K562 (cell line): Measurements from ENCODE around the gene HPS3. TPM values are rescaled to one million over a fixed set of nuclear protein-coding genes. Genes with fewer than 3 reads are reported as not detected.

Experiments used
- BRD9 ChIP-seq: fragments of 450-650 bp; IDR thresholded peaks from 2 replicates; pipeline ENCODE4 v1.6.1; 2018; ENCODE audit warnings: low read depth; ENCODE audit not compliant: partially characterized antibody
- CHCHD3 ChIP-seq: fragments of 250-450 bp; sonication (Bioruptor Pico); IDR thresholded peaks from 2 replicates; pipeline ENCODE4 v2.1.2; 2022; ENCODE audit warnings: mild to moderate bottlenecking
- FOXJ2 ChIP-seq: fragments of 200-800 bp; sonication (Bioruptor generic); IDR thresholded peaks from 2 replicates; pipeline ENCODE4 v1.6.1; 2016; ENCODE audit warnings: missing genetic modification characterization, missing compliant biosample characterization
- GATAD2B ChIP-seq: fragments of 450-650 bp; IDR thresholded peaks from 2 replicates; pipeline ENCODE4 v1.6.1; 2017; ENCODE audit warnings: mild to moderate bottlenecking, borderline replicate concordance
- KLF13 ChIP-seq: fragments of 450-650 bp; IDR thresholded peaks from 2 replicates; pipeline ENCODE4 v1.6.1; 2016; ENCODE audit warnings: missing genetic modification characterization, low read depth, mild to moderate bottlenecking, missing compliant biosample characterization, moderate library complexity, borderline replicate concordance
- MYC ChIP-seq, 2 experiments: fragments of 250-450 bp in 1 of 2; sonication (Bioruptor Pico) in 1 of 2; IDR thresholded peaks; 2 replicates each; pipeline versions ENCODE4 v1.5.1 to v1.6.1; 2012 to 2021; ENCODE audit warnings: low read depth in 2 of 2, borderline replicate concordance in 1 of 2, improper control_type of control experiment in 1 of 2, low read length in 1 of 2, mild to moderate bottlenecking in 1 of 2, moderate library complexity in 1 of 2
- RBFOX2 ChIP-seq: fragments of 200-400 bp; formaldehyde crosslinking; IDR thresholded peaks from 2 replicates; pipeline ENCODE4 v1.6.1; 2017; ENCODE audit warnings: low read depth, mild to moderate bottlenecking, low read length, moderate library complexity
- SMARCC2 ChIP-seq: fragments of 450-650 bp; IDR thresholded peaks from 2 replicates; pipeline ENCODE4 v1.6.1; 2017; ENCODE audit warnings: antibody characterized with exemption, moderate library complexity, mild to moderate bottlenecking, low read depth
- SP1 ChIP-seq: sonication (generic); formaldehyde crosslinking; IDR thresholded peaks from 2 replicates; pipeline ENCODE4 v1.8.1; 2022; ENCODE audit warnings: mild to moderate bottlenecking, missing genetic modification reagents
- SPI1 ChIP-seq: IDR thresholded peaks from 2 replicates; pipeline ENCODE4 v1.6.1; 2011; ENCODE audit warnings: low read depth, low read length, control low read depth, borderline replicate concordance
- TBP ChIP-seq: optimal IDR thresholded peaks from 2 replicates; pipeline ENCODE3; 2011; ENCODE audit warnings: low read depth, low read length, improper control_type of control experiment
- ZNF134 ChIP-seq: fragments of 250-450 bp; sonication (Bioruptor Pico); conservative IDR thresholded peaks from 2 replicates; pipeline ENCODE4 v1.4.0; 2020
- ZNF140 ChIP-seq: fragments of 250-450 bp; sonication (Bioruptor Pico); IDR thresholded peaks from 2 replicates; pipeline ENCODE4 v1.8.0; 2021; ENCODE audit warnings: moderate library complexity, mild to moderate bottlenecking, inconsistent platforms
- ZNF57 ChIP-seq: fragments of 450-650 bp; formaldehyde crosslinking; IDR thresholded peaks from 2 replicates; pipeline ENCODE4 v1.4.0; 2020; ENCODE audit warnings: mild to moderate bottlenecking, moderate library complexity
- polyA plus RNA-seq, 8 experiments: library from polyadenylated mRNA; depleted of rRNA in 4 of 8; stranded (reverse) in 5 of 8; unstranded in 3 of 8; fragments of >200 nt; fragmentation: Nextera tagmentation in 2 of 8; fragmentation: Illumina TruSeq in 1 of 8; extraction: Ambion mirVana in 2 of 8; extraction: Trizol in 1 of 8; gene quantifications; 2 replicates each; pipeline versions ENCODE4 v1.2.1 to v1.2.3, GENCODE V29; 2011 to 2014; ENCODE audit warnings: inconsistent platforms in 1 of 8, missing spikeins in 1 of 8
- total RNA-seq, 7 experiments: library from RNA; depleted of rRNA in 6 of 7; stranded (reverse); fragments of >200 nt in 6 of 7; fragmentation: Illumina TruSeq in 2 of 7; extraction: Trizol in 2 of 7; gene quantifications; 2 replicates each; pipeline versions ENCODE4 v1.2.1 to v1.2.3, GENCODE V29; 2011 to 2021; ENCODE audit warnings: low replicate concordance in 1 of 7
- TF ChIP-seq, protein P1 (sequence below): IDR thresholded peaks from 2 replicates; pipeline ENCODE4 v1.6.1; 2012; ENCODE audit warnings: low read depth, low read length, improper control_type of control experiment, borderline replicate concordance
- TF ChIP-seq, protein P2 (sequence below), 3 experiments: fragments of 200-800 bp in 1 of 3; fragments of 250-450 bp in 1 of 3; fragments of 450-650 bp in 1 of 3; sonication (Bioruptor Pico) in 1 of 3; sonication (Bioruptor generic) in 1 of 3; formaldehyde crosslinking in 1 of 3; IDR thresholded peaks; 2 replicates each; pipeline versions ENCODE4 v1.6.1 to v1.8.0; 2016 to 2022; ENCODE audit warnings: mild to moderate bottlenecking in 2 of 3, missing genetic modification characterization in 2 of 3, missing compliant biosample characterization in 1 of 3, moderate library complexity in 1 of 3
- TF ChIP-seq, protein P3 (sequence below): IDR thresholded peaks from 2 replicates; pipeline ENCODE4 v1.6.1; 2011; ENCODE audit warnings: borderline replicate concordance, low read depth, mild to moderate bottlenecking, moderate library complexity, low read length; ENCODE audit not compliant: insufficient read depth, poor library complexity, severe bottlenecking
- TF ChIP-seq, protein P4 (sequence below): sonication (generic); formaldehyde crosslinking; IDR thresholded peaks from 2 replicates; pipeline ENCODE4 v1.8.0; 2022; ENCODE audit warnings: mild to moderate bottlenecking, missing genetic modification reagents

HPS3 gene
- total and polyA plus RNA-seq, 9 of the 15 experiments (the other 6 are each of a cell fraction or from before 2014, with no cell fraction given): 1.2 to 11.3 (median 7.6) TPM

DNA sequence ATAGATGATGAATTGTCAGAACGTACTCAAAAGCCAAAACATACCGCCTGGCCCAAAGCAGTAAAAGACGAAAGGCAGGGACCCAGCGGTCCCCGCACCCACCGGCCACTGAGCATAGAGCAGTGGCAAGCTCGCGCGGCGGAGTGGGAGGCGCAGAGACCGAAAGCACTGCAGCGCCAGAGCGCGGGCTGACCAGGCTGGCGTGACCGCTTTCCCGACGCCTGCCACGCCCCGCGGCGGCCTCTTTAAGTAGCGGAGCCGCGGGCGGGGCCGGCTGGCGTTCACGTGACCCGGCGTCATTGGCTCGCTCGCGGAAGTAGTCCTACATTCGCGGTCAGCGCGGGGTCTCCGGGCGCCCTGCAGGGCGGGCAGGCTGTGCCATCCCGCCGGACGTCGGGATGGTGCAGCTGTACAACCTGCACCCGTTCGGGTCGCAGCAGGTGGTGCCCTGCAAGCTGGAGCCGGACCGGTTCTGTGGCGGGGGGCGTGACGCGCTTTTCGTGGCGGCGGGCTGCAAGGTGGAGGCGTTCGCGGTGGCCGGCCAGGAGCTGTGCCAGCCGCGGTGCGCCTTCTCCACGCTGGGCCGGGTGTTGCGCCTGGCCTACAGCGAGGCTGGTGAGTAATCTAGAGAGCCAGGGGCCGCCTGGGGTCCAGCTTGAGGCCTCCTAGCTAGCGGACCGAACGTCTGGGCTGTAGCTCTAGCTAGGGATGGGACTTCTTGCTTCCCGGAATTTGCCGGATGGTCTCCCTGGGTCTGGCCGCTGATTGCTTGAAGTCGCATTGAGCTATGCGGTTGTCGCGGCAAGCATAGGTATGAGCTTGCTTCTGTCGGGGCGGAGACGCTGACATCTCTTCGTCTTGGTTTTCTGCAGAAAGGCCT lies at the start of gene HPS3 (continued):
- TF ChIP-seq, protein P1, sequence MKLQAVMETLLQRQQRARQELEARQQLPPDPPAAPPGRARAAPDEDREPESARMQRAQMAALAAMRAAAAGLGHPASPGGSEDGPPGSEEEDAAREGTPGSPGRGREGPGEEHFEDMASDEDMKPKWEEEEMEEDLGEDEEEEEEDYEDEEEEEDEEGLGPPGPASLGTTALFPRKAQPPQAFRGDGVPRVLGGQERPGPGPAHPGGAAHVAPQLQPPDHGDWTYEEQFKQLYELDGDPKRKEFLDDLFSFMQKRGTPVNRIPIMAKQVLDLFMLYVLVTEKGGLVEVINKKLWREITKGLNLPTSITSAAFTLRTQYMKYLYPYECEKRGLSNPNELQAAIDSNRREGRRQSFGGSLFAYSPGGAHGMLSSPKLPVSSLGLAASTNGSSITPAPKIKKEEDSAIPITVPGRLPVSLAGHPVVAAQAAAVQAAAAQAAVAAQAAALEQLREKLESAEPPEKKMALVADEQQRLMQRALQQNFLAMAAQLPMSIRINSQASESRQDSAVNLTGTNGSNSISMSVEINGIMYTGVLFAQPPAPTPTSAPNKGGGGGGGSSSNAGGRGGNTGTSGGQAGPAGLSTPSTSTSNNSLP: no peak
- TF ChIP-seq SP1 (CRISPR knock-in tag) (peak; percentile 55; the same call in 1 of the 2 replicates), ZNF134 (CRISPR knock-in tag) (no peak), BRD9 (no peak), GATAD2B (peak; percentile 77; the same call in 1 of the 2 replicates), CHCHD3 (CRISPR knock-in tag) (no peak), TBP (peak; percentile 77), ZNF57 (CRISPR knock-in tag) (no peak), SMARCC2 (no peak), SPI1 (no peak), RBFOX2 (peak; percentile 85), ZNF140 (no peak), KLF13 (peak; percentile 93), MYC (IDR thresholded peaks at IDR 0.05; ENCODE audit: low read depth, low read length) (peak; percentile 54; the same call in 1 of the 2 replicates), MYC (CRISPR knock-in tag; IDR thresholded peaks at IDR 0.05; ENCODE audit: borderline replicate concordance, low read depth) (no peak), FOXJ2 (tag) (no peak)
- TF ChIP-seq, protein P2, sequence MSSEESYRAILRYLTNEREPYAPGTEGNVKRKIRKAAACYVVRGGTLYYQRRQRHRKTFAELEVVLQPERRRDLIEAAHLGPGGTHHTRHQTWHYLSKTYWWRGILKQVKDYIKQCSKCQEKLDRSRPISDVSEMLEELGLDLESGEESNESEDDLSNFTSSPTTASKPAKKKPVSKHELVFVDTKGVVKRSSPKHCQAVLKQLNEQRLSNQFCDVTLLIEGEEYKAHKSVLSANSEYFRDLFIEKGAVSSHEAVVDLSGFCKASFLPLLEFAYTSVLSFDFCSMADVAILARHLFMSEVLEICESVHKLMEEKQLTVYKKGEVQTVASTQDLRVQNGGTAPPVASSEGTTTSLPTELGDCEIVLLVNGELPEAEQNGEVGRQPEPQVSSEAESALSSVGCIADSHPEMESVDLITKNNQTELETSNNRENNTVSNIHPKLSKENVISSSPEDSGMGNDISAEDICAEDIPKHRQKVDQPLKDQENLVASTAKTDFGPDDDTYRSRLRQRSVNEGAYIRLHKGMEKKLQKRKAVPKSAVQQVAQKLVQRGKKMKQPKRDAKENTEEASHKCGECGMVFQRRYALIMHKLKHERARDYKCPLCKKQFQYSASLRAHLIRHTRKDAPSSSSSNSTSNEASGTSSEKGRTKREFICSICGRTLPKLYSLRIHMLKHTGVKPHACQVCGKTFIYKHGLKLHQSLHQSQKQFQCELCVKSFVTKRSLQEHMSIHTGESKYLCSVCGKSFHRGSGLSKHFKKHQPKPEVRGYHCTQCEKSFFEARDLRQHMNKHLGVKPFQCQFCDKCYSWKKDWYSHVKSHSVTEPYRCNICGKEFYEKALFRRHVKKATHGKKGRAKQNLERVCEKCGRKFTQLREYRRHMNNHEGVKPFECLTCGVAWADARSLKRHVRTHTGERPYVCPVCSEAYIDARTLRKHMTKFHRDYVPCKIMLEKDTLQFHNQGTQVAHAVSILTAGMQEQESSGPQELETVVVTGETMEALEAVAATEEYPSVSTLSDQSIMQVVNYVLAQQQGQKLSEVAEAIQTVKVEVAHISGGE (CRISPR knock-in tag; IDR thresholded peaks at IDR 0.05): peak; percentile 11 to 56 (median 48); a peak in 2 of 6 replicates
- TF ChIP-seq, protein P3, sequence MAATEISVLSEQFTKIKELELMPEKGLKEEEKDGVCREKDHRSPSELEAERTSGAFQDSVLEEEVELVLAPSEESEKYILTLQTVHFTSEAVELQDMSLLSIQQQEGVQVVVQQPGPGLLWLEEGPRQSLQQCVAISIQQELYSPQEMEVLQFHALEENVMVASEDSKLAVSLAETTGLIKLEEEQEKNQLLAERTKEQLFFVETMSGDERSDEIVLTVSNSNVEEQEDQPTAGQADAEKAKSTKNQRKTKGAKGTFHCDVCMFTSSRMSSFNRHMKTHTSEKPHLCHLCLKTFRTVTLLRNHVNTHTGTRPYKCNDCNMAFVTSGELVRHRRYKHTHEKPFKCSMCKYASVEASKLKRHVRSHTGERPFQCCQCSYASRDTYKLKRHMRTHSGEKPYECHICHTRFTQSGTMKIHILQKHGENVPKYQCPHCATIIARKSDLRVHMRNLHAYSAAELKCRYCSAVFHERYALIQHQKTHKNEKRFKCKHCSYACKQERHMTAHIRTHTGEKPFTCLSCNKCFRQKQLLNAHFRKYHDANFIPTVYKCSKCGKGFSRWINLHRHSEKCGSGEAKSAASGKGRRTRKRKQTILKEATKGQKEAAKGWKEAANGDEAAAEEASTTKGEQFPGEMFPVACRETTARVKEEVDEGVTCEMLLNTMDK: no peak
- TF ChIP-seq, protein P4, sequence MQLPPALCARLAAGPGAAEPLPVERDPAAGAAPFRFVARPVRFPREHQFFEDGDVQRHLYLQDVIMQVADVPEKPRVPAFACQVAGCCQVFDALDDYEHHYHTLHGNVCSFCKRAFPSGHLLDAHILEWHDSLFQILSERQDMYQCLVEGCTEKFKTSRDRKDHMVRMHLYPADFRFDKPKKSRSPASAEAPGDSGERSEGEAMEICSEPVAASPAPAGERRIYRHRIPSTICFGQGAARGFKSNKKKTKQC (CRISPR knock-in tag): peak; percentile 69; the same call in 1 of the 2 replicates
